WI38 (cell line): ENCODE data around the gene BHLHE23.

Experiments
- H3K4me3 ChIP-seq: 2 replicates; pipeline ENCODE4 v1.5.1; 2011; ENCODE audit warnings: low read depth, mild to moderate bottlenecking, control low read depth, low read length
- CTCF ChIP-seq: IDR thresholded peaks from 2 replicates; pipeline ENCODE4 v1.5.1; 2012; ENCODE audit warnings: low read depth, mild to moderate bottlenecking, control low read depth, low read length

The BHLHE23 gene

GRCh38 chr20:63016514-63017075 lies 9.8 kb upstream of the BHLHE23 start:
- no peak for TF ChIP-seq CTCF
- H3K4me3 ChIP-seq = no peak overlapping the region

GRCh38 chr20:63015662-63016361 lies 9.0 kb upstream of the BHLHE23 start:
- TF ChIP-seq CTCF = no peak
- no peak overlapping the region for H3K4me3 ChIP-seq

- no peak overlapping the region for H3K4me3 ChIP-seq
- TF ChIP-seq CTCF = no peak
Observed at GRCh38 chr20:63015147-63015661, 8.4 kb upstream of the BHLHE23 start.

- H3K4me3 ChIP-seq = no peak overlapping the region
- no peak for TF ChIP-seq CTCF
Observed at GRCh38 chr20:63014710-63015109, 7.9 kb upstream of the BHLHE23 start.

- TF ChIP-seq CTCF = no peak
- no peak overlapping the region for H3K4me3 ChIP-seq
Observed at GRCh38 chr20:63014287-63014686, 7.5 kb upstream of the BHLHE23 start.

- no peak for TF ChIP-seq CTCF
- H3K4me3 ChIP-seq = no peak overlapping the region
Observed at GRCh38 chr20:63013207-63013606, 6.4 kb upstream of the BHLHE23 start.

- no peak for TF ChIP-seq CTCF
- no peak overlapping the region for H3K4me3 ChIP-seq
Observed at GRCh38 chr20:63011798-63012197, 5.0 kb upstream of the BHLHE23 start.
